HG03342 (cell line): ENCODE results near the gene DBF4B.
"Not testable (repeated sequence)": the region's sequence is repeated elsewhere in the genome, so short reads cannot be mapped to it uniquely, and the experiment has no call there.

Experiments
- ATAC-seq: cut with Tn5 transposase; IDR thresholded peaks from one replicate; pipeline ENCODE4 v1.9.1; 2021; ENCODE audit warnings: mild to moderate bottlenecking, moderate library complexity; ENCODE audit not compliant: unreplicated experiment

The DBF4B gene

DNA sequence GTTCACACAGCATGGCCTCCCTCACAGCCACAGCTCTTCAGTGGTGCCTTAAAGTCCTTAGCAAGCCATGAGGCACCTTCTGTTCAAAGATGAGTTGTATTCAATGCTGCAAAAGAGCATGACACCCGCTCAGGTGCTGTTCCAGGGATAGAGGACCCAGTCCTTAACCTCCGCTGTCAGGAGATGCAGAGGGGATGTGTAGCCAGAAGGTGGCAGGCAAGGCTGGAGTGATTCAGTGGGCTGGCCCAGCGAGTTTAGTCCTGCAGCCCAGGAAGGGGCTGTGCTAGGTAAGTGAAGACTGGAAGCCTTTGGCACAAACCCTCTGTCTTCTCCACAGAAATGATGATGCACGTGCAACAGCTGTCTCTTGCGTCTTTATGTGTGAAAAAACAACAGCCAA, 25.3 kb downstream of the DBF4B start:
- ATAC-seq, result no peak

DNA sequence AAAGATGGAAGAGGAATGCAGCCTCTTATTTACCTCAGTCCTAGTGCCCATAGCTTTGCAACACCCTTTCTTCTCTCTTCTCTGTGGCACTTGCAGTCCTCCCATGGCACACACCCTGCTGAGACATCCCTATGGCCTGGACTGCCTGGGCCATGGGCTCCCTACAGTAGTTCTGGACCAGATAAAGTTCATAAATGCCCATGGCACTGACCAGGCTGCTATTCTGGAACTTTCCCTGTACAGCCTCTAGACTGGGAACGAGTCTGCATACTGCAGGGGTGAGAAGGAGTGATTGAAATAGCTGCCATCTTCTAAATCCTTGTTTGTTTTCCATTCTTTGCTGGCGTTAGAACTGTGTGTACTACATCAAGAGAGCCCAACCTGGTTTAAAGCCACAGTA, 25.8 kb downstream of the DBF4B start:
- no peak for ATAC-seq

DNA sequence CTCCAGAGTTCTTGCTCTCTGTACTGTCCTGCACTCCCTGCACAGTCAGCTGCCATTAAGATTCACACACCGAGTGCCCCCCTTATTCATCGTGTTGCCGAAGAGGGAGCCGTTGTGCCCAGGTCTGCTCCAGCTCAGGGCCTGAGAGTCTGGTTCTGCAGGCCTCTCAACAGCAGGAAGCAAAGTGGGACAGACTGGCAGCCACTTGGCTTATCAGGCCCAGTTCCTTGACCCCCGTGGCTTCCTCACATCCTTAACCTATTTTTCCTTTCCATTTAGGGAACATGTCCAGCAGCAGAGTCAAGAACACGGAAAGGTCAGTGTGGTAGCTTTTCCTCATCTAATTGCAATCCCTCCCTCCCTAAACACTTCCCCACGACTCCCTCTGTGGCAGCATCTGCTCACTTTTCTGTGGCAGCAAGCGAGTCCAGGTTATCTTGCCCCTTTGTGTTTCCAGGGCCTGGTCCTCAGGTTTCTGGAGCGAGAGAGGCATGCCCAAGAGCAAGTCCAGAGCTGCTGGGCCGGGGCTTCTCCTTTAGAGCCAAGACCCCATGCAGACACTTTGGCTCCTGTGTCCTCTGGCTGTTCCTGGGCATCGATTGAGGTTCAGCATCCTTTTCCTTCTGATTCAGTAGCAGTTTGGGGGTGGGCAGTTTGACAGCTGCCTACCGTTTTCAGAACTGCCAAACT, 28.2 kb downstream of the DBF4B start:
- no peak for ATAC-seq

- no peak for ATAC-seq
Observed at GRCh38 chr17:44738214-44738906, 29.9 kb downstream of the DBF4B start.

- ATAC-seq, result no peak
Observed at GRCh38 chr17:44741316-44741715, 32.9 kb downstream of the DBF4B start.

GRCh38 chr17:44745301-44745700, 36.8 kb downstream of the DBF4B start:
- no peak for ATAC-seq

GRCh38 chr17:44745738-44746137, 37.3 kb downstream of the DBF4B start:
- ATAC-seq, result not testable (repeated sequence)

- no peak for ATAC-seq
Observed at GRCh38 chr17:44747566-44747965, 39.1 kb downstream of the DBF4B start.

DNA sequence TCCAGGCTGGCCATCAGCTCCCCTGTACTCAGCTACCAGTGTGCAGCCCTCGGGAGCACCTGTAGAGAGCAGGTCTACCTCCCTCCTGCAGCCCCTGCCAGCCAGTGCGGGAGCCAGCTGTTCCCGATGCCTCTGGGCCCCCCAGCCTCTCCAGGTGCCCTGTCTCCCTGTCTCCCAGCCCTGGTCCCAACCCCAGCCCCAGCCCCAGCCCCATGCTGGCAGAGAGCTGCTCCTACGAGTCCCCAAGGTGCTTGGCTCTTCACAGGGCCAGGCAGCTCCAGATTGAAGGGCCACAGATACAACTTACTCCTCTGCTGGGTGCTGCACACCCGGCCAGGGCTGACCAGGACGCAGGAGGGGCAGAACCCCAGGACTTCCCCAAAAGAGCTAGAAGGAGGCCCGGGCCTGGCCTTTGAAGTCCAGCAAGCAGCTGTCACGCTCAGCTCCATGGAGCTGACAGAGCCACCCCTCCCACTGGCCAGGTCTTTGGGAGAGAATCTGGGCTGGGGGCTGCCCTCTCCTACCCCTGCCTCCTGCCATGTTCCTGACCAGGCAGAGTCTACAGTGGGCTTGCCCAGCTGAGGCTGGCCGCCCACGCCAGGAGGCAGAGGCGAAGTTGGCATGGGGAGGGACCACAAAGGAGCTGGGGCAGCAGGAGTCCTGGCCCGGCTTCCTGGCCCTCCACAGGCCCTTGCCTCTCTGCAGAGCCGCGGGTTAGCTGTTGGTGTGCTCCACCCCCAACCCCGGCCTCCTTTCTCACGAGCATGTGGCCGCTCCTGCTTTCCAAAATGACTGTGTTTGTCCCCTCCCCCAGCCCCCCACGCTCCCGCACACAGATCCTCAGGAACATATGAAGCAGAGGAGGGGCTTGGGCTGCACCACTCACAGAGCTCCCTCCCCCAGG, 40.9 kb downstream of the DBF4B start:
- no peak for ATAC-seq

DNA sequence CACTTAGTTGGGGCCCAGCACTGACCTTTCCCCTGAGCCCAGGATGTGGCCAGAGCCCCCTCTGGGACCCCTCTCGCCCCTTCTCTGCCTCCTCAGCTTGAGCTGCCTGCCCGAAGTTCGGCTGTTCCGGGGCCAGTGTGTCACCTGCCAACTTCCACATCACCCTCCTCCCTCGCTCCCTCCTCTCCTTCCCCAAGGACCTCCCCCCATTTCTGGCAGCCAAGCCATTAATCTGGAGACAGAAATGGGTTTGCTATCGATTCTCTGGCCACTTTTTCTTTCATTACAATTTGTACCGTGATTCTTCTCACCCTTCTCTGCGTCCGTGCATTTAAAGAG, 41.5 kb downstream of the DBF4B start:
- no peak for ATAC-seq

GRCh38 chr17:44751331-44751730, 42.9 kb downstream of the DBF4B start:
- no peak for ATAC-seq

DNA sequence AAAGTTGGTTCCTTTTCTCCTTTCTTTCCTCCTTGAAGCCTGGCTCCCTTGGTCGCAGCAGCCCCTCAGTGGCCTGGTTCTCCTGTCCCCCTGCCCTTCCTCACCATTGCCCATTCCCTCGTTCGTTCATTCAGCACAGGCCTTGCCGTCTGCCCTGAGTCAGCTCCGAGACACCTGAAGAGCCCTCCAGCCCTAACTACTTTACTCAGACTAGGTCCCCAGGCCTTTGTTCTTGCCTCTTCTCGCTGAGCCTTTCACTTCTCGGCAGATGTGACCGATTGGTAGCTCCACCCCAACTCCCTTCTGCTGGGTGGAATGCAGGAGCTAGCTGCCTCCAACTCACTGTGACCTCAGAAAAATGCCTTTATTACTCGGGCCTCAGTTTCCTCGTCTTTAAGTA, 43.3 kb downstream of the DBF4B start:
- ATAC-seq, result no peak

DNA sequence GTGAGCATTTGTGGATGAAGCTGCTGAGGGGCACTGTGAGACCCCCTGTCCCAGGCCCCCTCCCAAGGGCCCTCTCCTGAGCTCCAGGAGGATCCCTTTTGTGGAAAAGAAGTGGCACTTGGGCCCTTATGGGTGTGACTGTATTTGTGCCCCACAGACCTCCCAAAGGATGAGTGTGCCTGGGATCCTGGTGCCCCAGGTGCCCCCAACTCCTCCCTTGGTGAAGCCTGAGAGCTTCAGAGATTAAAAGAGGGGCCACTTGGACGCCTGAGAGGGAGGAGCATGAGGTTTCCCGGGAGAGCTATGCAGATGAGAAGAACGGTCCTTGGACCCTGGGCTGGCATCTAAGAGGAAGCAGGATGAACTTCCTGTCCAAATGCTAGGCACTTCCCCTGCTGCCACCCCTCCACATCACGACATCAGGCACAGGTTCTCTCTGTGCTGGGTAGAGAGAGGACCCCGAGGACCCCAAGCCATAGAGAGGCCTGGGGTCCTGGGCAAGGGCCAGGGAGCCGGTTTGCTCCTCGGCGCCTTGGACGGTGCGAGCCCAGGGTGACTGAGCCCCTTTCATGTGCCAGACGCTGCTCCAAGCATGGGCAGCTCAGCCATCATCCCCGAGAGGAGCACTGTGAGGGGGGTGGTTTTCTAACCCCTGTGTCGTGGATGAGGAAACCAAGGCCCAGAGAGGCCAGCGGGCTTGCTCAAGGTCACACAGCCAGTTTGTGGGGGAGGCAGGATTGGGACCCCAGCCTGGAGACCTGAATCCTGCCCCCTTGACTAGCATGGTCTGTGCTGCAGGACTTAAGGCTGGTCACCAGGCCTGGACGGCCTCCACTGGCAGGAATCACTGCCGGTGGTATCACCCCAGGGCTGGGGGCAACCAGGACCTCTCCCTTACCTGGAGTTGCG, 44.7 kb downstream of the DBF4B start:
- no peak for ATAC-seq

DNA sequence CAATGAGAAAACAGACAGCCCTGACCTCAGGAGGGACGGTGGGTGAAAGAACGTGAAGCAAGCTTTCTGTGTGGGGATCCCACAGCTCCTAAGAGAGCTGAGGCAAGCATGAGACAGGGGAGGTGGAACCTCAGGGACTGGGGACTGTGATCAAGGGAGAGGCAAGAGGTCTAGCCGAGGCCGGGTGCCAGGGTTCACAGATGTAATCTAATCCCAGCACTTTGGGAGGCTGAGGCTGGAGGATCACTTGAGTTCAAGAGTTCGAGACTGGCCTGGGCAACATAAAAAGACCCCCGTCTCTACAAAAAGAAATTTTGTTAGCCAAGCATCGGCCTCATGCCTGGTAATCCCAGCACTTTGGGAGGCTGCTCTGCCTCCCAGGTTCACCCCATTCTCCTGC, 45.8 kb downstream of the DBF4B start:
- ATAC-seq, result no peak

DNA sequence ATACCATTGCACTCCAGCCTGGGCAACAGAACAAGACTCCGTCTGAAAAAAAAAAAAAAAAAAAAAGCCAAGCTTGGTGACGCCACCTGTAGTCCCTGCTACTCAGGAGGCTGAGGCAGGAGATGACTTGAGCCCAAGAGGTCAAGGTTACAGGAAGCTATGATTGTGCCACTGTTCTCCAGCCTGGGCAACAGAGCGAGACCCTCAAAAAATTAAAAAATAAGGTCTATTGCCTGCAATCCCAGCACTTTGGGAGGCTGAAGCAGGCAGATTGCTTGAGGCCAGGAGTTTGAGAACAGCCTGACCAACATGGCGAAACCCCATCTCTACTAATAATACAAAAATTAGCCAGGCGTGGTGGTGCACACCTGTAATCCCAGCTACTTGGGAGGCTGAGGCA, 46.7 kb downstream of the DBF4B start:
- not testable (repeated sequence) for ATAC-seq

DNA sequence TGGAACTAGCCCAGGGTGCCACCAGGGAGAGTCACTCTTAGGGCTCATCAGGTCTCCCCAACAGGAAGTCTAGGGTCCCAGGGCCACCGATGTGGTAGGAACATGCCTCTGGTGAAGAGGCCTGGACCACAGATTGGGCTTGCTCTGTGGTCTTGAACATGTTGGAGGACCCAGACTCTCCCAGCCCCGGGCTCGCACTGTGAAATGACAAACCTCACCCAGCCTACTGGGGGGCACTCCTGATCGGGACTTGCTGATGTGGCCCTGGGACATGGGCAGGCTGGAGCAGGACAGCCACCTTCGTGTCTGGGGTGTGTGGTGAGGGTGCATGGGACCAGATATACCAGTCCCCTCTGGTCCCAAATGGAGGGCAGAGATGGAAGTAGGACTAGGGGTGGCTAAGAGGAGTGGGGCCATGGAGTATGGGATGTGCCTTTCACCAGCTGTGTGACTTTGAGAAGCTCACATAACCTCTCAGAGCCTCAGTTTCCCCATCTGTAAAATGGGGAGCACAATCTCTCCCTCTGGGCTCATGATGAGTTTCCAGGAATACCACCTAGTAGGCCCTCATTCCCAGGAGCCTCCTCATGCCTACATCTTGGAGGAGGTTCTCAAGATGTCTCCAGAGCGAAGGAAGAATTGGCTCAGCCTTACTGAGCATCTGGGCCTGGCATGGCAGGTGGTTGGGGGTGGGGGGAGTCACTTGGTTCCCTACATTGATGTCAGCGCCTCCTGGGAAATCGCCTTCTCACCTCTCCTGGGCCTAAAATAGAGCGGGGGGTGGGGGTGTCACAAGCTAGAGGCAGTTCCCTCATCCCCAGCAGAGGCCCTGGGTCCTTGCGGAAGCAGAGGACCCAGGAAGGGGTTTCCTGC, 48.8 kb downstream of the DBF4B start:
- no peak for ATAC-seq

DNA sequence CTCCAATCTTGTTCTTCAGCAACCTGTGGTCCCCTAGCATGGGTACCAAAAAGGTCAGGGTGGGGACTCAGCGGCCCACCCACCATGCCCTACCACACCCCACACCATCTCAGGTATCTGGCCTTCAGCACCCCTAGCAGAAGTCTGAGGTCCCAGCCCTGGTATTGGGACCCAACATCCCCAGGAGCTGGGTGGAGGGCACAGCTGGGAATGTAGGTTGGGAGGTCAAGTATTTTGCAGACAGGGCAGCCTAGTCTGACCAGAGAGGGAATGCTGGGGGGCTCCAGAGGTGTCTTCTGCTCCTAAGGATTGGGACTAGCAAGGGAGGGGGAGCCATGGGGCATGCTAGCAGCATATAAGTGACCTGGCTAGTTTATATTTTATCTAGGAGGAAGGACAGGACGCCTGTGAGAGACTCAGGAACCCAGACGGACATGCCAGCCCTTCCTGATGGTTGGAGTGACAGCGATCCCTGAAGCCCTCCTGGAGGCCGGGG, 49.5 kb downstream of the DBF4B start:
- ATAC-seq, result no peak

DNA sequence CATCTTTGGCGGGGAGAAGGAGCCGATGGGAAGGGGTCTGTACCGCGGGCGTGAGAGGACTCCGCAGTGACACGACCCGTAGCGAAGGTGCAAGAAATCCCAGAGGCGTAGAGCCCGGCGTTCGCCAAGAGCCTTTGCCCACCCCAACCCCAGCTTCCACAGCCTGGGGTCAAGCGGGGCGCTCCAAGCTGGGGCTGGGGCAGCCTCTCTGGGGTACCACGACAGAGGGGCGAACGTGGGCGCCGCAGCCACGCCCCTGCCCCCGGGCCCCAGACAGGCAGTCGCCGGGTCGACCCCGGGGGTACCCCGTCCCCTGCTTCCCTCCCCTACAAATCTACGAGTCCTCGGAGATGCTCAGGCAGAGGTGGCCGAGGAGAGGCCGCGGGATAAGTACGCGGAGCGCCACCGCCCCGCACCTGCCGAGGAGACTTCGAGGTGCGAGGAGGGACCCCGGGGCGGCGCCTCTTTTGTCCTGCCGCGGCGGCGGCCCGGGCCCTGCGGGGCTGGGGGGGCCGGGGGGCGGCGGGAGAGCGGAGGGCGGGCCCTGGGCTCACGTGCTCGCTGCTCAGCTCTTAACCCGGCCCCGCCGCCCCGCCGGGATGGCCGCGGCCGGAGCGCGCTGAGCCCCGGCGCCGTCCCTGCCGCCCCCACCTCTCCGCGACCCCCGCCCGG, 50.1 kb downstream of the DBF4B start, which contains the start of gene ADAM11:
Gene ADAM11 (plus strand): TSS at position 575 of the 672 bp plus-strand sequence. CDS start 212 bp downstream, outside the sequence.
- ATAC-seq, result no peak
